Measurements from ENCODE around the gene KISS1R.
A peak's percentile ranks its signal among the peaks of the same experiment; 100 is the strongest.

KISS1R gene

DNA sequence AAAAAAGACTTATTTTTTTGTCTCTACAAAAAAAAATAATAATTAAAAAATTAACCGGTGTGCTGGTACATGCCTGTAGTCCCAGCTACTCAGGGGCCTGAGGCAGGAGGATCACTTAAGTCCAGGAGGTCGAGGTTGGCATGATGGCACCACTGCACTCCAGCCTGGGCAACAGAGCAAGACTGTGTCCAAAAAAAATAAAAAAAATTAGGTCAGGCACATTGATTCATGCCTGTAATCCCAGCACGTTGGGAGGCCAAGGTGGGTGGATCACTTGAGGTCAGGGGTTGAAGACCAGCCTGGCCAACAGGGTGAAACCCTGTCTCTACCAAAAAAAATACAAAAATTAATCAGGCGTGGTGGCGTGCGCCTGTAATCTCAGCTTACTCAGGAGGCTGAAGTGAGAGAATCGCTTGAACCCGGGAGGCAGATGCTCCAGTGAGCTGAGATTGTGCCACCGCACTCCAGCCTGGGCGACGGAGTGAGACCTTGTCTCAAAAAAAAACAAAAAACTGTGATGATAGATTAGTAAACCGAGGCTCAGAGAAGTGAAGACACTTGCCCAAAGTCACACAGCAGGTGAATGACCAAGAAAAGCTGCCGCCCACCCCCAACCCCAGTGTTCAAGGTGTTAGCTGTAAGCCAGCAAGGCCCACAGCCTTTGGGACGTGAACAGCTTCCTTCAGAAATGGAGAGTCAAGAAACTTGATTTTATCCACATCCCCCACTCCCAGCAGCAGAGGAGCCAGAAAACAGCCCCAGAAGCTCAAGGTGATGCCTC lies 14.5 kb upstream of the KISS1R start:
- no peaks in the 10 kb centered on the region for H3K9me3 Mint-ChIP-seq
- H3K36me3 Mint-ChIP-seq: peaks cover 30% of the 10 kb centered on the region
- H3K27me3 Mint-ChIP-seq: no peaks in the 10 kb centered on the region
- peaks cover 51% of the 10 kb centered on the region for H3K4me1 Mint-ChIP-seq
- no peak for ATAC-seq
- no peak overlapping the region for H3K4me3 Mint-ChIP-seq
- H3K27ac Mint-ChIP-seq: no peak overlapping the region

DNA sequence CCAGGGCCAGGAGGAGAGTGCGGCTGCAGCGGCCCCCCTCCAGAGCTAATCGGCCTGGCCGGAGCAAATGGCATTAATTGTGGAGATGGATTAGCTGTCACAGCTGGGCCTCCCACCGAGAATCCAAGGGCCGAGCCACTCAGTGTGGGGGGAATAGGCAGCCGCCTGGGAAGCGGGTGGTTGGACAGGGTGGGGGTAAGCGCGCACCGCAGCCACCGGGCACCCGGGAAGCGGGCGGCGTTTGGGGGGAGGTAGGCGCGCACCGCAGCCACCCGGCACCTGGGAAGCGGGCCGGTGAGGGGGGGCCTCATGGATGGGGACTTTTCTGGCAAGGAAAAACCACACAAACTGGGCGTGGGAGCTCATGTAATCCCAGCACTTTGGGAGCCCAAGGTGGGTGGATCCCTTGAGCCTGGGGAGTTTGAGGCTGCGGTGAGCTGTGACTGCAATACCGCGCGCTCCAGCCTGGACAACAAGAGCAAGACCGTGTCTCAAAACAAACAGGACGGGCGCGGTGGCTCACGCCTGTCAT lies 13.8 kb upstream of the KISS1R start:
- Mint-ChIP-seq H3K27ac (no peak overlapping the region), H3K9me3 (no peaks in the 10 kb centered on the region), H3K4me1 (peaks cover 57% of the 10 kb centered on the region)

GRCh38 chr19:904545-904944 lies 12.6 kb upstream of the KISS1R start:
- Mint-ChIP-seq H3K27ac (no peak overlapping the region), H3K27me3 (no peaks in the 10 kb centered on the region), H3K36me3 (peaks cover 27% of the 10 kb centered on the region), H3K4me3 (no peak overlapping the region), H3K4me1 (peaks cover 69% of the 10 kb centered on the region), H3K9me3 (no peaks in the 10 kb centered on the region)
- ATAC-seq: no peak

More for the DNA sequence above, 13.8 kb upstream of the KISS1R start:
- H3K4me3 Mint-ChIP-seq: no peak overlapping the region
- peaks cover 30% of the 10 kb centered on the region for H3K36me3 Mint-ChIP-seq
- H3K27me3 Mint-ChIP-seq: no peaks in the 10 kb centered on the region
- ATAC-seq: no peak

GRCh38 chr19:906480-906879 lies 10.7 kb upstream of the KISS1R start:
- peak overlapping the region; percentile 66 for H3K4me3 Mint-ChIP-seq
- H3K27me3 Mint-ChIP-seq: no peaks in the 10 kb centered on the region
- peak; percentile 1 for ATAC-seq
- peak overlapping the region; percentile 97 for H3K27ac Mint-ChIP-seq
- no peaks in the 10 kb centered on the region for H3K9me3 Mint-ChIP-seq
- peaks cover 20% of the 10 kb centered on the region for H3K36me3 Mint-ChIP-seq
- H3K4me1 Mint-ChIP-seq: peaks cover 67% of the 10 kb centered on the region

DNA sequence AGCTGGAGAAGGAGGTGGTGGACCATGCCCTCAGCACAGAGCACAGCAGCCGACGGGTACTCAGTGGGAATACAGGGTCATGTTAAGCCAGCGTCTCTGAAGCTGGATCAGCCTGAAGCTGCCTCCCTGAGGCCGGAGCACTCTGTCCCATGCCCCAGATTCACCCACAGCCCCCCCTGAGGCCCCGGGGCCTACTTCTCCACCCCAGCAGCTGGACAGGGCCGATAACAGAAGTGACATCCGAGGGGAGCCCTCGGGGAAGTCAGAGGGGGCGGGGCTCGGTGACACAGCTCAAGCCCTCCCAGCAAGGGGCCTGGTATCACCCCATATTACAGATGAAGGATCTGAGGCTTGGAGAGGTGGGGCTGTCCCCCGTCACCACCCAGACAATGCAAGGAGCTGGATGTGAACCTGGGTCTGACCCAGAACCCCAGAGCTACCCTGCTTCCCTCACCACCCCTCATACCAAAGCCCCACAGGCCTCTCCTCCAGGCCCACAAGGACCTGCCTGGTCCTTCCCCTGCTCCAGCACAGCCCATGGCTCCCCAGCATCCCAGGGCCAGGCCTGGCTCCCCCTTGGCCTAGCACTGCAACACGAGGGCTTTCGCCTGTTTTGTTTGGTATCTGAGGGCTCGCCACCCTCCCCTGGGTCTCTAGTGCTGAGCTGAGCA lies 9.8 kb upstream of the KISS1R start:
- Mint-ChIP-seq H3K27me3 (no peaks in the 10 kb centered on the region), H3K4me3 (peak overlapping the region; percentile 66), H3K27ac (peak overlapping the region; percentile 97), H3K4me1 (peaks cover 67% of the 10 kb centered on the region), H3K36me3 (peaks cover 20% of the 10 kb centered on the region), H3K9me3 (no peaks in the 10 kb centered on the region)
- ATAC-seq: peak; percentile 68

- Mint-ChIP-seq H3K9me3 (no peaks in the 10 kb centered on the region), H3K4me3 (peak overlapping the region; percentile 65), H3K36me3 (peaks cover 16% of the 10 kb centered on the region), H3K27ac (peak overlapping the region; percentile 92), H3K4me1 (peaks cover 47% of the 10 kb centered on the region), H3K27me3 (no peaks in the 10 kb centered on the region)
- ATAC-seq: no peak
Measured at GRCh38 chr19:911197-912033, 5.7 kb upstream of the KISS1R start.

DNA sequence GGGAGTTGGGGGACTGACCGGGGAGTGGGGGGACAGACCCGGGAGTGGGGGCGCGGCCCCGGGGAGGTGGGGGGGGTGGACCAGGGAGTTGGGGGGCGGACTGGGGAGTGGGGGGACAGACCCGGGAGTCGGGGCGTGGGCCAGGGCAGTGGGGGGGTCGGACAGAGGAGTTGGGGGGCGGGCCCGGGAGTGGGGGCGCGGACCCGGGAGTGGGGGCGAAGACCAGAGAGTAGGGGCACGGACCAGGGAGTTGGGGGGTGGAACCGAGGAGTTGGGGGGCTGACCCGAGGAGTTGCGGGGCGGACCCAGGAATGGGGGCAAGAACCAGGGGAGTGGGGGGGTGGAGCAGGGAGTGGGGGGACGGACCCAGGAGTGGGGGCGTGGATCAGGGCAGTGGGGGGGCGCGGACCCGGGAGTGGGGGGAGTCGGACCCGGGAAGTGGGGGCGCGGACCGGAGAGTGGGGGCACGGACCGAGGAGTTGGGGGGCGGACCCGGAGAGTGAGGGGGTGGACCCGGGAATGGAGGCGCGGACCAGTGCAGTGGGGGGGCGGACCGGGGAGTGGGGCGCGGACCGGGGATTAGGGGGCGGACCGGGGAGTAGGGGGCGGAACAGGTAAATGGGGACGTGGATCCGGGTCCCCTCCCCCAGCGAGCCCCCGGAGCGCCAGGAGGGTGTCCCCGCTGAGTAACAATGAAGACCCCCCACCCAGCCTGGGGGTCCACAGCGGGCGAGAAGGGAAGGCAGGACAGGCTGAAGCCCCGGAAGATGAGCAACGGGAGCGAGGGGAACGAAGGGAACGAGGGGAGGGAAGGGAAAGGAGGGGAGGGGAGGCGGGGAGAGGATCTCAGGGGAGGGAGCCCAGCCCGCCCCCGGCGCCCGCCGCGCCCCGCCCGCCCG lies 4.7 kb upstream of the KISS1R start:
- H3K27ac Mint-ChIP-seq: peak overlapping the region; percentile 92
- peak; percentile 4 for ATAC-seq
- H3K36me3 Mint-ChIP-seq: peaks cover 13% of the 10 kb centered on the region
- H3K4me3 Mint-ChIP-seq: peak overlapping the region; percentile 99
- H3K27me3 Mint-ChIP-seq: no peaks in the 10 kb centered on the region
- peaks cover 42% of the 10 kb centered on the region for H3K4me1 Mint-ChIP-seq
- H3K9me3 Mint-ChIP-seq: no peaks in the 10 kb centered on the region

DNA sequence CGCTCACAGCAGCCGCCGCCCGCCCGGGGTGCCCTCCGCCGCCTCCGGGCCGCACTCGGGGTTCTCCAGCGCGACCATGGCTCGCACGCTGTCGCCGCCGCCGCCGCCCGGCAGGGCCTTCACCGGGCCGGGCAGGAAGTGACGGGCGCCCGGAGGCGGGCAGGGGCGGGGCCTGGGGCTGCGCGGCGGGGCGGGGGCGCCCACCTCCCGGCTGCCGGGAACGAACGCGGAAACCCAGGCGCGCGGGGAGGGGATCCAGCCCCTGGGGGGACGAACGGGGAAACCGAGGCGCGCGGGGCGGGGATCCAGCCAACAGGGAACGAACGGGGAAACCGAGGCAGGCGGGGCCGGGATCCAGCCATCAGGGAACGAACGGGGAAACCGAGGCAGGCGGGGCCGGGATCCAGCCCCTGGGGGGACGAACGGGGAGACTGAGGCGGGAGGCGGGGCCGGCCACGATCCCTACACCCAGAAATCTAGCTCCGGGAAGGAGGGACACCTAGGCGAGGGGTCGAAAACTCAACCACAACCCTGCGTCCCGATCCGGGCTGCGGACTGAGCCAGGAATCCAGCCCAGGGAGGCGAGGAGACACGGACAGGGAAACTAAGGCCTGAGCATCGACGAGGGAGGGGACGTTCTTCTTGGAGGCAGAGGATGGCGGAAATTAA lies 3.9 kb upstream of the KISS1R start, which contains the start of gene R3HDM4:
TSS of gene R3HDM4 (minus strand) at position 140 of the 669 bp plus-strand sequence. CDS start at position 78, 62 bp downstream.
- H3K36me3 Mint-ChIP-seq: peaks cover 13% of the 10 kb centered on the region
- no peaks in the 10 kb centered on the region for H3K27me3 Mint-ChIP-seq
- peak within 1 kb of the TSS; percentile 92 for H3K27ac Mint-ChIP-seq
- H3K4me3 Mint-ChIP-seq: peak within 1 kb of the TSS; percentile 99
- peaks cover 40% of the 10 kb centered on the region for H3K4me1 Mint-ChIP-seq
- H3K9me3 Mint-ChIP-seq: no peaks in the 10 kb centered on the region
- peak; percentile 78 for ATAC-seq

- Mint-ChIP-seq H3K36me3 (peaks cover 5% of the 10 kb centered on the region), H3K4me3 (peak overlapping the region; percentile 39), H3K27me3 (no peaks in the 10 kb centered on the region), H3K9me3 (no peaks in the 10 kb centered on the region), H3K4me1 (peaks cover 41% of the 10 kb centered on the region), H3K27ac (no peak overlapping the region)
- no peak for ATAC-seq
Measured at GRCh38 chr19:916645-917322, 349 bp upstream of the KISS1R start.

- no peaks in the 10 kb centered on the region for H3K36me3 Mint-ChIP-seq
- no peaks in the 10 kb centered on the region for H3K9me3 Mint-ChIP-seq
- no peaks in the 10 kb centered on the region for H3K27me3 Mint-ChIP-seq
- H3K4me1 Mint-ChIP-seq: peaks cover 46% of the 10 kb centered on the region
- peak overlapping the region; percentile 69 for H3K27ac Mint-ChIP-seq
- no peak for ATAC-seq
- H3K4me3 Mint-ChIP-seq: peak overlapping the region; percentile 60
Measured at GRCh38 chr19:918152-918437, 962 bp downstream of the KISS1R start.

DNA sequence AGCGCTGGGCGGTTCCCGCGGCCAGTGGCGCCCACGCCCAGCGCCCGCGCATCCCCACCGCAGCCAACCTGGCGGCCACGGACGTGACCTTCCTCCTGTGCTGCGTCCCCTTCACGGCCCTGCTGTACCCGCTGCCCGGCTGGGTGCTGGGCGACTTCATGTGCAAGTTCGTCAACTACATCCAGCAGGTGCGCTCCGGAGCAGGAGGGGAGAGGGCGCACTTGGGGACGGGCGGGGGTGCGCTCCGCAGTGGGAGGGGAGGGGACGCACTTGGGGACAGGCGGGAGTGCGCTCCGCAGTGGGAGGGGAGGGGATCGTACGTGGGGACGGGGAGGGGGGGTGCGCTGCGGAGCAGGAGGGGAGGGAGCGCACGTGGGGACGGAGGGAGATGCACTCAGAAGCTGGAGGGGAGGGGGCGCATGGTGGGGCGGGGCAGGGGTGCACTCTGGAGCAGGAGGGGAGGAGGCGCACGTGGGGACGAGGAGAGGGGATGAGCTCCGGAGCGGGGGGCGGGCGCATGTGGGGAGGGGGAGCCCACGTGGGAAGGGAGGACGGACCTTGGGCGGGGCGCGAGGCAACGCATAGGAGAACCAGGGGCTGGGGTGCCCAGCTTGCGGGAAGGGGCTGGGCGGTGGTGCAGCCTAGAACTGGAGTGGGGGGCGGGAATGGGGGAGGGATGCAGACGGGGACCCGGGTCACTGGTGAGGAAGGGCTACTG lies 1.5 kb downstream of the KISS1R start:
- H3K4me1 Mint-ChIP-seq: peaks cover 43% of the 10 kb centered on the region
- peak overlapping the region; percentile 75 for H3K4me3 Mint-ChIP-seq
- peak overlapping the region; percentile 69 for H3K27ac Mint-ChIP-seq
- no peak for ATAC-seq
- no peaks in the 10 kb centered on the region for H3K27me3 Mint-ChIP-seq
- H3K36me3 Mint-ChIP-seq: no peaks in the 10 kb centered on the region
- no peaks in the 10 kb centered on the region for H3K9me3 Mint-ChIP-seq

- peak; percentile 49 for ATAC-seq
- H3K27ac Mint-ChIP-seq: peak overlapping the region; percentile 69
- H3K4me1 Mint-ChIP-seq: peaks cover 45% of the 10 kb centered on the region
- H3K9me3 Mint-ChIP-seq: no peaks in the 10 kb centered on the region
- peak overlapping the region; percentile 60 for H3K4me3 Mint-ChIP-seq
- H3K27me3 Mint-ChIP-seq: no peaks in the 10 kb centered on the region
- H3K36me3 Mint-ChIP-seq: no peaks in the 10 kb centered on the region
Measured at GRCh38 chr19:919199-920050, 2.3 kb downstream of the KISS1R start.

Measured in stimulated activated memory B cell treated with anti-CD40 and anti-IgM and Interleukin-4, amounts not matched to agents 10 μg/mL and 1 μg/mL and 100 μg/mL, for 72 hours (primary cell).